HL-60 (cell line): ENCODE data around the gene EZH1.

Experiments
- DNase-seq, 2 experiments: peaks; one replicate each; pipeline ENCODE4 v3.0.0-alpha.2; 2010 to 2020; ENCODE audit warnings: low read depth in 1 of 2, low spot score in 1 of 2
- H3K27ac ChIP-seq: fragments of 250-450 bp; sonication (Bioruptor Pico); replicated peaks from 2 replicates; pipeline ENCODE4 v1.5.1; 2020; ENCODE audit warnings: mild to moderate bottlenecking, moderate library complexity
- H3K27me3 ChIP-seq: fragments of 250-450 bp; sonication (Bioruptor Pico); 2 replicates; pipeline ENCODE4 v1.5.1; 2021; ENCODE audit warnings: mild to moderate bottlenecking, moderate library complexity; ENCODE audit not compliant: insufficient read depth, poor library complexity, severe bottlenecking
- H3K4me3 ChIP-seq: replicated peaks from 2 replicates; pipeline ENCODE4 v1.5.1; 2011; ENCODE audit warnings: mild to moderate bottlenecking, control low read depth, low read length; ENCODE audit not compliant: insufficient read depth
- CTCF ChIP-seq: IDR thresholded peaks from one replicate; pipeline ENCODE4 v1.5.1; 2011; ENCODE audit warnings: low read length, control low read depth, inconsistent platforms; ENCODE audit not compliant: insufficient read depth
- GABPA ChIP-seq: IDR thresholded peaks from 2 replicates; pipeline ENCODE4 v1.6.1; 2012; ENCODE audit warnings: low read depth
- POLR2AphosphoS5 ChIP-seq: IDR thresholded peaks from 2 replicates; pipeline ENCODE4 v1.6.1; 2012; ENCODE audit warnings: low read depth
- REST ChIP-seq: IDR thresholded peaks from 2 replicates; pipeline ENCODE4 v1.6.1; 2012; ENCODE audit warnings: low read depth; ENCODE audit not compliant: insufficient replicate concordance
- SPI1 ChIP-seq: IDR thresholded peaks from 2 replicates; pipeline ENCODE4 v1.6.1; 2012; ENCODE audit warnings: low read depth, mild to moderate bottlenecking, borderline replicate concordance

Gene EZH1

DNA sequence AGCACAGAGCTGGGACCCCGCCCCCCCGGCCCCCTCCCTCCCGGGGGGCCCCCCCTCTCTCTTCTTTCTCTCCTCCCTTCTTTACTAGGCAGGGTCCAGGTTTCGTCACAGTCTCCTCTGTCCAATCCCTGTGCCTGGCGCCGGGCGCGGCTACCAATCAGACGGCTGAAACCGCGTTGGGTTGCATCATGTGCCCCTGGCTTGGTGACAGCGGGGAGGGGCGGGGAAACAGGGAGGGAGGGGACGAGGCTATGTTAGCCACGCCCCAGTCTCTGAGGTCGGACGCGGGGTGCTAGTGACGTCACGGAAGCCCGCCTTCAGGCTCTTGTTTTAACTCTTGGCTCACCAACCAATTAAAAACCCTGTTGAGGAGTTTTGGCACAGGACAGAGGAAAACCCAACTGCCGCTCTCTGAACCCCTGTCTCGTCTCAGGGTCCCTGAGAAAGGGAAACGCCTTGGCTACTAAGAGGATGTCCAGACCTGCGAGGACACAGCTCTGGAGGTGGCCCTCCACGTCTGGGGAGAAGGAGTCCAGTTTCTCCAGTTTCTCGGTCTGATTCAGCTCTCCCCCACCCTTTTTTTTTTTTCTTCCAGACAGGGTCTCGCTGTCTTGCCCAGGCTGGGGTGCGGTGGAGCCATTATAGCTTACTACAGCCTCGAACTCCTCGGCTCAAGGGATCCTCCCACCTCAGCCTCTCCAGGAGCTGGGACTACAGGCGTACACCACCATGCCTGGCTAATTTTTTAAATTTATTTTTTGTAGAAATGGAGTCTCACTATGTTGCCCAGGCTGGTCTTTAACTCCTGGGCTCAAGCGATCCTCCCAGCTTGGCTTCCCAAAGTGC is 67.6 kb downstream of the EZH1 start:
- H3K4me3 ChIP-seq: peak overlapping the region; percentile 67
- DNase-seq: peak; percentile 99 to 100
- peak overlapping the region; percentile 61 for H3K27ac ChIP-seq
- peaks cover 35% of the 10 kb centered on the region for H3K27me3 ChIP-seq
- no peak for TF ChIP-seq SPI1

DNA sequence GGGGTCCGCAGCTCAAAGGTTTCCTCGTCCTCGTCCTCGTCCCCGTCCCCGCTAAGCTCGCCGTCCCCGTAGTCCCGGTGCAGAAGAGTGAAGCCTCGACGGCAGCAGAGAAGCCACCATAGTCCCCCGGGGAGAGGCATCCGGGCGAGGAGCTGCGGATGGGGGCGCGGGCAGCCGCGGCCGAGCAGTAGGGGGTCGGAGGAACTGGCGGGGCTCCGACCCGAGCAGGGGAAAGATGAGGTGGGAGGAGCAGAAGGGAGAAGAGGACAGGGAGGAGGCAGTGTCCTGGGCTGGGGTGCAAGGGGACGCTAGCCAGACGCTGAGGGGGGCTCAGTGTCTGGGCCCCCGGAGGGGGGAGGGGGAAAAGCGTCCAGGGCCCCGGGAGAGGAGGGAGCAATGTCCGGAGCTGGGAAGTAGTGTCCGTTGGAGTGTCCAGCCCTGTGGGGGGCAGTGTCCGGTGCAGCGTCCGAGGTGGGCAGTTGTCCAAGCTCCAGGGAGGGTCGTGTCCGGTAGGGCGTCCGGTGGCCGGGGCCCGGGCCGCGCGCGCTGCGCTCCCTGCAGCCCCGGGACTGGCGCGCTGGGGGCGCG is 68.3 kb downstream of the EZH1 start, which contains the start of gene PLEKHH3:
Gene PLEKHH3, minus strand, starts transcription at position 571 of the 588 bp plus-strand sequence. Its CDS starts 431 bp downstream, at position 140.
- Histone ChIP-seq H3K27me3 (peaks cover 40% of the 10 kb centered on the region), H3K27ac (peak within 1 kb of the TSS; percentile 61), H3K4me3 (peak within 1 kb of the TSS; percentile 67)
- TF ChIP-seq GABPA (no peak), REST (no peak), SPI1 (no peak), CTCF (no peak), POLR2AphosphoS5 (no peak)
- DNase-seq: no peak

DNA sequence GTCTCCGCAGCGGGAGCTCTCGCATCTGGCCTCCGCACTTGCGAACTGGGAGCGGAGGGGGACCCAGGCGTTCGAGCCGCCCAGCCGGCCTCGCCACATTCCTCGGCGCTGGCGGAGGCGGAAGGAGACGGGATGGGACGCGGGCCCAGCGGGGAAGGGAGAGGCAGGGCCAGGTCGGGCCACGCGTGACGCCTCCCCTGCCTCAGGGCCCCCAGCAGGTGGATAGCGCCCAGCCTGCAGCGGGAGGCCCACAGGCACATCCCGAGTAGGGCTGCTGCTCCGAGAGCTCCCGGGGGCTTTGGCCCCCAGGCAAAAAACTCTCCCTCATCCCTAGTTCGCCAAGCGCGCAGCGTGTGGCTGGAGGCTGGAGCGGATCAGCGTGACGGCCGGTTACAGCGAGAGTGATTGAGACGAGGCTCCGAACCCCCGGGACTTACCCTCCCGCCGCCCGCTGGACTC is 68.8 kb downstream of the EZH1 start:
- peaks cover 45% of the 10 kb centered on the region for H3K27me3 ChIP-seq
- no peak overlapping the region for H3K27ac ChIP-seq
- H3K4me3 ChIP-seq: peak overlapping the region; percentile 67
- peak; percentile 74 for TF ChIP-seq REST
- no peak for TF ChIP-seq SPI1
- TF ChIP-seq CTCF: no peak
- DNase-seq: no peak

- peak overlapping the region; percentile 67 for H3K4me3 ChIP-seq
- TF ChIP-seq SPI1: no peak
- TF ChIP-seq REST: no peak
- TF ChIP-seq POLR2AphosphoS5: no peak
- no peak for TF ChIP-seq CTCF
- TF ChIP-seq GABPA: no peak
- peaks cover 49% of the 10 kb centered on the region for H3K27me3 ChIP-seq
- no peak for DNase-seq
- H3K27ac ChIP-seq: no peak overlapping the region
Measured at GRCh38 chr17:42675348-42675964, 69.4 kb downstream of the EZH1 start.
